K562 (cell line): ENCODE results near the gene INSM1. TPM values are rescaled to one million over a fixed set of nuclear protein-coding genes. Genes with fewer than 3 reads are reported as not detected.

Experiments used
- ATAC-seq: fragments of 200-7000 bp; cut with Tn5 transposase; 3 replicates; pipeline ENCODE4 v1.9.1; 2020; ENCODE audit warnings: moderate library complexity
- BruUV-seq: library from RNA; stranded (reverse); fragments of 400-500 nt; replicated peaks from 2 replicates; lab custom pipeline; 2021; lab: Mats Ljungman, UMichigan
- CTCF ChIA-PET: fragments of 300-600 bp; formaldehyde crosslinking; extraction: SDS; loops from one replicate; lab custom pipeline; 2021; ENCODE audit warnings: low intra/inter-chr PET ratio; lab: Yijun Ruan, JAX
- POLR2A ChIA-PET: fragments of 300-600, 350-650 bp; sonication (Branson Sonifier 250); formaldehyde crosslinking; extraction: SDS; loops from one replicate; lab custom pipeline; 2021; ENCODE audit warnings: antibody characterized with exemption, inconsistent platforms; lab: Yijun Ruan, JAX
- DNase-seq, 4 experiments: peaks; one replicate each; pipeline versions ENCODE4 v3.0.0 to v3.0.0-alpha.2; 2011 to 2018; ENCODE audit warnings: low spot score in 3 of 4, mixed read lengths in 3 of 4; ENCODE audit errors: extremely low read depth in 1 of 4
- FAIRE-seq: peaks from 2 replicates; lab custom pipeline; 2011; peaks lifted over from hg19 to GRCh38; lab: Jason Lieb, UNC
- H2AFZ ChIP-seq: 2 replicates; pipeline ENCODE4 v1.6.0; 2011; ENCODE audit warnings: low read depth, low read length, control low read depth, inconsistent platforms
- H3K27ac ChIP-seq: fragments of 200-600 bp; 3 replicates; pipeline ENCODE4 v1.8.0; 2011; ENCODE audit warnings: low read depth, mild to moderate bottlenecking, control low read depth, inconsistent platforms, low read length, moderate library complexity, mixed read lengths; ENCODE audit errors: extremely low read depth
- H3K27me3 ChIP-seq, 2 experiments: fragments of 300-600 bp in 1 of 2; 2 replicates in 1 of 2; 3 replicates in 1 of 2; pipeline versions ENCODE4 v1.6.0 to v1.8.0; 2011; ENCODE audit warnings: inconsistent platforms in 2 of 2, low read length in 2 of 2, mild to moderate bottlenecking in 1 of 2, mixed read lengths in 1 of 2, moderate library complexity in 1 of 2; ENCODE audit not compliant: control insufficient read depth in 2 of 2, insufficient read depth in 2 of 2
- H3K36me3 ChIP-seq: fragments of 300-600 bp; 3 replicates; pipeline ENCODE4 v1.8.0; 2011; ENCODE audit warnings: mild to moderate bottlenecking, low read length, inconsistent platforms; ENCODE audit not compliant: control insufficient read depth, insufficient read depth
- H3K4me1 ChIP-seq, 2 experiments: fragments of 200-600 bp in 1 of 2; replicated peaks in 1 of 2; 2 replicates in 1 of 2; 3 replicates in 1 of 2; pipeline versions ENCODE4 v1.5.1 to v1.8.0; 2011; ENCODE audit warnings: inconsistent platforms in 2 of 2, low read length in 2 of 2, mild to moderate bottlenecking in 1 of 2, mixed read lengths in 1 of 2, moderate library complexity in 1 of 2; ENCODE audit not compliant: control insufficient read depth in 2 of 2, insufficient read depth in 2 of 2
- H3K4me2 ChIP-seq: 2 replicates; pipeline ENCODE4 v1.6.1; 2011; ENCODE audit warnings: low read length, control low read depth, inconsistent platforms, mixed read lengths; ENCODE audit not compliant: insufficient read depth
- H3K4me3 ChIP-seq: fragments of 200-600 bp; sonication (generic), shearing (Covaris generic); 2 replicates; pipeline ENCODE4 v1.5.1; 2016; ENCODE audit warnings: control low read depth, inconsistent platforms
- H3K79me2 ChIP-seq: fragments of 200-600 bp; 3 replicates; pipeline ENCODE4 v1.8.0; 2011; ENCODE audit warnings: low read length, inconsistent platforms; ENCODE audit not compliant: control insufficient read depth, insufficient read depth
- H3K9ac ChIP-seq, 2 experiments: 2 replicates each; pipeline versions ENCODE4 v1.6.0 to v1.6.1; 2011; ENCODE audit warnings: low read depth in 2 of 2, low read length in 2 of 2, control low read depth in 1 of 2, inconsistent platforms in 1 of 2, mild to moderate bottlenecking in 1 of 2, mixed read lengths in 1 of 2; ENCODE audit not compliant: insufficient read depth in 1 of 2
- H3K9me1 ChIP-seq: one replicate; pipeline ENCODE4 v1.6.0; 2011; ENCODE audit warnings: inconsistent platforms, mild to moderate bottlenecking, low read length, moderate library complexity; ENCODE audit not compliant: control insufficient read depth, insufficient read depth
- H3K9me3 ChIP-seq: replicated peaks from 2 replicates; pipeline ENCODE4 v1.5.1; 2011; ENCODE audit warnings: low read depth, low read length, inconsistent platforms; ENCODE audit not compliant: control insufficient read depth, insufficient read depth
- H4K20me1 ChIP-seq: replicated peaks from 2 replicates; pipeline ENCODE4 v1.6.1; 2011; ENCODE audit warnings: low read length, inconsistent platforms, mixed read lengths; ENCODE audit not compliant: control insufficient read depth, insufficient read depth
- DNMT1 ChIP-seq: fragments of 450-650 bp; IDR thresholded peaks from 2 replicates; pipeline ENCODE4 v1.6.1; 2016; ENCODE audit warnings: antibody characterized with exemption, mild to moderate bottlenecking
- PATZ1 ChIP-seq: fragments of 250-450 bp; sonication (Bioruptor Pico); IDR thresholded peaks from 2 replicates; pipeline ENCODE4 v1.5.0; 2020; ENCODE audit warnings: mild to moderate bottlenecking, borderline replicate concordance
- PYGO2 ChIP-seq: fragments of 450-650 bp; IDR thresholded peaks from 2 replicates; pipeline ENCODE4 v1.6.1; 2016; ENCODE audit warnings: mild to moderate bottlenecking, missing genetic modification characterization, moderate library complexity, missing compliant biosample characterization
- RBM25 ChIP-seq: fragments of 200-400 bp; formaldehyde crosslinking; IDR thresholded peaks from 2 replicates; pipeline ENCODE4 v1.6.1; 2018; ENCODE audit warnings: low read length, low read depth, moderate library complexity; ENCODE audit not compliant: severe bottlenecking
- ZNF174 ChIP-seq: fragments of 250-450 bp; sonication (Bioruptor Pico); IDR thresholded peaks from 2 replicates; pipeline ENCODE4 v1.4.0; 2020; ENCODE audit warnings: mild to moderate bottlenecking
- ZNF239 ChIP-seq: fragments of 250-450 bp; sonication (Bioruptor Pico); IDR thresholded peaks from 2 replicates; pipeline ENCODE4 v1.4.0; 2020; ENCODE audit warnings: mild to moderate bottlenecking
- ZNF551 ChIP-seq: fragments of 250-450 bp; sonication (Bioruptor Pico); IDR thresholded peaks from 2 replicates; pipeline ENCODE4 v1.5.0; 2021; ENCODE audit warnings: mild to moderate bottlenecking, moderate library complexity
- WGBS: fragments of 100-300 bp; shearing (Covaris generic); methylation state at CpG from one replicate; pipeline ENCODE4 v1.1.6; 2016; ENCODE audit warnings: low coverage, mixed read lengths; ENCODE audit not compliant: insufficient coverage; ENCODE audit errors: missing lambda C conversion rate; 5-methylcytosine and 5-hydroxymethylcytosine counted together
- in situ Hi-C: fragments of 300-500 bp; cut with MboI; formaldehyde crosslinking; loops from 4 replicates; pipeline ENCODE4 v1.15.0; 2018; ENCODE audit warnings: inconsistent platforms, mixed read lengths
- intact Hi-C: fragments of 100-400 bp; cut with micrococcal nuclease; formaldehyde crosslinking; loops from 2 replicates; pipeline ENCODE4 v1.14.2; 2022
- polyA plus RNA-seq, 8 experiments: library from polyadenylated mRNA; depleted of rRNA in 4 of 8; stranded (reverse) in 5 of 8; unstranded in 3 of 8; fragments of >200 nt; fragmentation: Nextera tagmentation in 2 of 8; fragmentation: Illumina TruSeq in 1 of 8; extraction: Ambion mirVana in 2 of 8; extraction: Trizol in 1 of 8; gene quantifications; 2 replicates each; pipeline versions ENCODE4 v1.2.1 to v1.2.3, GENCODE V29; 2011 to 2014; ENCODE audit warnings: inconsistent platforms in 1 of 8, missing spikeins in 1 of 8
- total RNA-seq, 7 experiments: library from RNA; depleted of rRNA in 6 of 7; stranded (reverse); fragments of >200 nt in 6 of 7; fragmentation: Illumina TruSeq in 2 of 7; extraction: Trizol in 2 of 7; gene quantifications; 2 replicates each; pipeline versions ENCODE4 v1.2.1 to v1.2.3, GENCODE V29; 2011 to 2021; ENCODE audit warnings: low replicate concordance in 1 of 7

INSM1 gene
- total and polyA plus RNA-seq, 9 of the 15 experiments (the other 6 are each of a cell fraction or from before 2014, with no cell fraction given): not detected

DNA sequence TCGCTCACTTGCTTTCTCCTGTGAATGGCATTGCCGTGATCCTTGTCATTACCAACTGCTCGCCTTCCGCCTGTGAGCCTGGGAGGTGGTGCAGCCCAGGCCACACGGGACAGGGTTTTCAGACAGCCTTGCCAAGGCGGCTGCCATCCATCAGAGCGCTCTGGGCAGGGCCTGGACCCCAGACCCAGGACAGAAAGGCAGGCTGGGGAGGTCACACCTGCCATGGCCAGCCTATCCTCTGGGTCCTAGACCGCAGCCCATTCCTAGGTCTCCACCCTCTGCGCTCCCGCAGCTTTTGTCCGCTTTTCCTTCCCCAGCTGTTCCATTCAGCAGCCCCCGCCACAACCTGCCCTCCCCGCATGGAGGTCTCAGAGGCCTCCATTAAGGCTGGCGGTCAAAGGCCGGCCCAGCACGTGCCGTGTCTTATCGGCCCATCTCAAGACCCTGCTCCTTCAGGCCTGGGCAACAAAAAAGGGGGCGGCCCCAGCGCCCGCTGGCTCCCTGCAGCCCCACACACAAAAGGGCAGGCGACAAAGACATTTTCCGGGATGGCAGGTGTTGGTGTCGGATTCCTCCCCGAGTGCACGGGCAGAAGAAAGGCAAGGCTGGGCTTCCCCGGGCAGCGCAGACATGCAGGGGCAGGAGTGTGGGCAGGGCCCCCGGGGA lies 28.1 kb downstream of the INSM1 start:
- ATAC-seq (no peak), DNase-seq (no peak), FAIRE-seq (no peak)
- no peak overlapping the region for H2AFZ ChIP-seq
- ChIA-PET POLR2A (no interaction called here), CTCF (interaction anchor here (0.7 kb wide), 1 partner anchor 321 kb away, joined by 3 read pairs; no protein-coding TSS in a partner anchor)
- intact Hi-C loops (no loop called here), in situ Hi-C loops (no loop called here)
- no peak overlapping the region for H3K27ac ChIP-seq
- no peak for TF ChIP-seq PYGO2 (tag)
- no peak for TF ChIP-seq ZNF551 (CRISPR knock-in tag)
- peaks cover 0 to 24% of the 10 kb centered on the region in 2 experiments; a peak in 3 of 5 replicates for H3K27me3 ChIP-seq
- H3K9me1 ChIP-seq: no peaks in the 10 kb centered on the region
- peaks cover 0 to 10% of the 10 kb centered on the region in 2 experiments; a peak in 4 of 5 replicates for H3K4me1 ChIP-seq
- H3K9me3 ChIP-seq: no peaks in the 10 kb centered on the region
- H3K9ac ChIP-seq: no peak overlapping the region
- no peak overlapping the region for H3K4me3 ChIP-seq
- no peaks in the 10 kb centered on the region for H4K20me1 ChIP-seq
- H3K79me2 ChIP-seq: no peaks in the 10 kb centered on the region
- H3K36me3 ChIP-seq: no peaks in the 10 kb centered on the region
- no TSS peak for BruUV-seq
- no peak overlapping the region for H3K4me2 ChIP-seq
- 8% methylated on average over 18 of the region's 29 CpGs for WGBS

DNA sequence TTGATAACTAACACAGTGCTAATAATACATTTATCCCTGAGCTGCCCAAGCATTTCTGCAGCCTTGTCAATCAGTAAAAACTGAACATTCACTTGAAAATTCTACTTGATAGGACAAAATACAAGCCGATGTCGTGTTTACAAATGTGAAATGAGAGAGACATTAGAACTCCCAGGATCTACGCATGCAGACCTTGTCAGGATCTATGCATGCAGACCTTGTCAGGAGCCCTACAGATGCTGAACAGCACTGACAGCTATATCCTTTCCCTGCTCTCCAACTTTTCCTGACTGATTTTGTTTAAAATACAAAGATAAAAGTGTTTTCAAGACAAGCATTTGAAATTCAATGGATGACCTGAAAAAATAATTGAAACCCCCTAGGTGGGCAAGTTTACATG lies 28.9 kb downstream of the INSM1 start:
- WGBS: 14% methylated on average over 3 of the region's 3 CpGs
- Histone ChIP-seq H3K79me2 (no peaks in the 10 kb centered on the region), H3K9ac (no peak overlapping the region), H2AFZ (no peak overlapping the region), H3K9me3 (no peaks in the 10 kb centered on the region), H3K36me3 (no peaks in the 10 kb centered on the region), H3K9me1 (no peaks in the 10 kb centered on the region), H3K4me3 (no peak overlapping the region), H3K4me1 (peaks cover 0 to 10% of the 10 kb centered on the region in 2 experiments; a peak in 4 of 5 replicates), H3K4me2 (no peak overlapping the region), H3K27me3 (peaks cover 0 to 24% of the 10 kb centered on the region in 2 experiments; a peak in 3 of 5 replicates), H3K27ac (no peak overlapping the region), H4K20me1 (no peaks in the 10 kb centered on the region)
- BruUV-seq: no TSS peak
- DNase-seq (no peak), FAIRE-seq (no peak), ATAC-seq (no peak)
- intact Hi-C loops (no loop called here), in situ Hi-C loops (no loop called here)
- CTCF ChIA-PET: no interaction called here
- POLR2A ChIA-PET: no interaction called here
- no peak for TF ChIP-seq PATZ1
- peak; percentile 85 for TF ChIP-seq RBM25
- no peak for TF ChIP-seq ZNF174
- TF ChIP-seq ZNF239: peak; percentile 96
- TF ChIP-seq DNMT1: 0 out of 2 replicates have a peak, but pooled peaks have one; percentile 45
